ENCODE measurements around the gene MACROD2.

Gene MACROD2

GRCh38 chr20:16003310-16003709, 2008.0 kb downstream of the MACROD2 start:
- no peak for TF ChIP-seq CTCF (conservative IDR thresholded peaks at IDR 0.05; ENCODE audit: low read length)
- H3K4me3 ChIP-seq (ENCODE audit: low read length): no peak overlapping the region
- DNase-seq (ENCODE audit: low read depth): no peak

DNA sequence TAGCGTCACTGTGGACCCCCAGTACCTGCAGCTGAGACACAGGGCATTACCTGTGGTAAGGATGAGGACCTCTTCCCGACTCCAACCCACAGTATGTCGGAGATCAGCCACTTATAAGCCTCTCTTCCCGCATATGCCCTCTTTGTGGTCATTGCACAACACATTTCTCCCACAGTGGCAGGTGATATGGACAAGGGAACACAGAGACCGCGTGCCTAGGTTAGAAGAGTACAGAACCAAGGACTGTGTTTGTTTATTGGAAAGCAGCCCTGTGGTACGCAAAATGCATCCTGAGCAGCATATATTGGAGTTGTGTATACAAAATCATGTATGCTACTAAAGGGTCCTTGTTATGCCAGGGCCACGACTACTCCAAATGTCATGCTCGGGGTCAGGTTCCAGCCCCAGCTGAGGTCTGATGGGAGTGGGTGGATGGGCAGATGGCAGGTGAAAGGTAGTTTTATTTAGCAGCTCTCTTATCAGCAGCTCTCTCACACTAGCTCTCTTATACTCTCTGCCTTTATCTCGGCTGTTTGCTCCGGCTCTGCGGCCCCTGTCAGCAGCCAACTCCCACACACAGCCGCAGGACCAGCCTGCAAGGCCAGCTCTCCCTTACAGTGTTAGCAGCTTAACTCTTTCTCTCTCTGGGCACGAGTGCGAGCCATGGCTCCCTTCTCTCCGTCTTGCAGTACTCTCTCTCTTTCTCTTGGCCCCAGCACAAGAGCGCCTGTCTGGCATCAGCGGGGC, 2009.0 kb downstream of the MACROD2 start:
- H3K4me3 ChIP-seq (ENCODE audit: low read length): no peak overlapping the region
- no peak for DNase-seq (ENCODE audit: low read depth)
- no peak for TF ChIP-seq CTCF (conservative IDR thresholded peaks at IDR 0.05; ENCODE audit: low read length)

DNA sequence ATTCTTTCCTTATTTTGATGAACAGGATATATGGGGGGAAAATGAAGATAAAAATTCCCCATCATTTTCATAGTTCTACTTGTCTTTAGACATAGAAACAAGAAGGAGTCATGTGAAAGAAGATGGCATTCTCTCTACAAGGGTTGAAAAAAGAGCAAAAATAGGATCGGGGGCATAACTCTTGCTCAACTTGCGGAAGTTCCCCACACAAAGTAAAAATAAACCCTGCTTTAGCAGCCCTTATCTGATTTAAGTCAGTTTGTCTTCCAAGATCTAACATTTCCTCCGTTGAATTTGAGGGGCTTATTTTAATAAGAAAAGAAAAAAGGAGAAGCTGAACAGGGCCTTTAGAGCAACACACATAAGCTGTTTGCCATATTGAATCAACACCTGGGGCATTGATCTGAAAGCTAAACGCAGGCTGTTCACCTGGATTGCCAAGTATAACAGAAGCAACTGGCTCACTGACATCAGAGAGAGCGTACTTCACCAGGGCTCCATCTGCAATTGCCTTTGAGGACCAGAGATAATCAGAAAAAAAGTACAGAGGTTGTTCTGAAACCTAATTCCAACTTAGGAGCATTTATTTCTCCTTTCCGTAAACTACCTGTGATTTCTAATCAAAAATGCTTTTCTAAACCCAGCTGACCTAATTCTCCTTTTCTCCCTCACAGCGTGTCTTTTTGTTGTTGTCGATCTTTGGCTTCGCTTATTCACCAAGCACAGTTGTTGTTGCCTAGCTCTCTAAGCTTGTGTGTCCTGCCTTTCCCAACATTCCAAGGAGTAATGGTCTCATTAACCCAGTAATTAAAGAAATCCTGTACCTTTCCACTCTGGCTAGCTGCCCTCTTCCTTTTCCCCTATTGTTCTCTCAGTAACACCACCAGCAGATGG, 2010.0 kb downstream of the MACROD2 start:
- DNase-seq (ENCODE audit: low read depth): no peak
- H3K4me3 ChIP-seq (ENCODE audit: low read length): no peak overlapping the region
- TF ChIP-seq CTCF (conservative IDR thresholded peaks at IDR 0.05; ENCODE audit: low read length): no peak

DNA sequence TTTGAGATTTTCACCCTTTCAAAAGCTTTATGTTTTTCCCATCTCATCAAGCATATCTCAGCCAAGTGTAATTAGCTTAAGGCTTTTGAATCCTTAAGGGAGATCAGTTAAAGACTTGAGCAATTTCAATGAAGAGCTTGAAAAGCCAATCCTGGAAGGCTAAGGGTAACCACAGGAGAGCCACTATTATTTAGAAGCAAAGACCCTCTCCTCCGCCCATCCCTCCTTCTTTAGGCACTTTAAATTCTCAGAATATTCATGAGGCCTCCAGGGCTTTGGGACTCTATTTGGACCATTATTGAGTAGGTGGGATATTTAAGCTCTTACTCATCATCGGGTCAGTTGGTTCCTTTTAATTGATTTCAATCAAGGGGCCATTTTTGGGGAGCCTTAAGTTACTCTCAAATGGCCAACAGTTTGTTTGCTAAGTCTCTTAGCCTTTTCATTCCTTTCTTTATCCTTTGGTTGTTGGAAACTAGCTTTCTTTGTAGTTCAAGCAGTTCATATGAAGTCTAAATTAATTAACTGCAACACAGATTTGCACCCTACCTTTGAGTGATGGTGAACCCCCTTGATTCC, 2010.7 kb downstream of the MACROD2 start:
- no peak for TF ChIP-seq CTCF (conservative IDR thresholded peaks at IDR 0.05; ENCODE audit: low read length)
- no peak for DNase-seq (ENCODE audit: low read depth)
- H3K4me3 ChIP-seq (ENCODE audit: low read length): no peak overlapping the region

- no peak for TF ChIP-seq CTCF (conservative IDR thresholded peaks at IDR 0.05; ENCODE audit: low read length)
- no peak for DNase-seq (ENCODE audit: low read depth)
- no peak overlapping the region for H3K4me3 ChIP-seq (ENCODE audit: low read length)
Measured at GRCh38 chr20:16007164-16007563, 2011.8 kb downstream of the MACROD2 start.

- no peak for DNase-seq (ENCODE audit: low read depth)
- H3K4me3 ChIP-seq (ENCODE audit: low read length): no peak overlapping the region
- TF ChIP-seq CTCF (conservative IDR thresholded peaks at IDR 0.05; ENCODE audit: low read length): no peak
Measured at GRCh38 chr20:16007962-16008361, 2012.6 kb downstream of the MACROD2 start.
